ENCODE results near the gene PCSK6.

The PCSK6 gene

DNA sequence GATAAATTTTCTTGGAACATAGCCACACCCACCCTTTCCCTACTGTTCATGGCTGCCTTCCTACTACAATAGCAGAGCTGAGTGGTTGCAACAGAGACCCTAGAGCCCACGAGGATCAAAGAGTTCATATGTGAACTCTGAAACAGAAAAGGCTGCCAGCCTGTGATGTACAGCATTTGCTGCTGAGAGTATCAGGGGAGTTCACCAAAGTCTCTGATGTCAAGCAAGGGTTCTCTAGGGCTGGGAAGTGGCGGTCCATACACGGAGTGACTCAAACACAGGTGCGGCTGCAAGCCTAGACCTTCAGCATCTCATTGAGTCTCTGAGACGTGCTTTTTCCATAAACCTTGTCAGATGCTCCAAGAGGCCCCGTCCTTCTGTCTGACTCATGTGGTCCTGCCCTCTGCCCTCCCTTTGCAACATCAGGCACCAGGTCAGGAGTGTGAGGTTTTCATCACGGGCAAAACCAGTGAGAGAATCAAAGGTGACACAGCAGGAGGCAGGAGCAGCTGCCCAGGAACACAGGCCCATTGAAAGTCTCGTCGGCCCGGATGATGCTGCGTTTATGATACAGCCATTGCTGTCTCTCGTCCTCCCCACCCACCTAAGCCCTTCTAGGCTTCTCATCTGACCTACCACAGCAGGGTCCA is 42.9 kb downstream of the PCSK6 start:
- no peak for DNase-seq (ENCODE audit: low spot score)

- DNase-seq (ENCODE audit: low spot score), result no peak
These were observed 43.7 kb downstream of the PCSK6 start for GRCh38 chr15:101445562-101446517.

DNA sequence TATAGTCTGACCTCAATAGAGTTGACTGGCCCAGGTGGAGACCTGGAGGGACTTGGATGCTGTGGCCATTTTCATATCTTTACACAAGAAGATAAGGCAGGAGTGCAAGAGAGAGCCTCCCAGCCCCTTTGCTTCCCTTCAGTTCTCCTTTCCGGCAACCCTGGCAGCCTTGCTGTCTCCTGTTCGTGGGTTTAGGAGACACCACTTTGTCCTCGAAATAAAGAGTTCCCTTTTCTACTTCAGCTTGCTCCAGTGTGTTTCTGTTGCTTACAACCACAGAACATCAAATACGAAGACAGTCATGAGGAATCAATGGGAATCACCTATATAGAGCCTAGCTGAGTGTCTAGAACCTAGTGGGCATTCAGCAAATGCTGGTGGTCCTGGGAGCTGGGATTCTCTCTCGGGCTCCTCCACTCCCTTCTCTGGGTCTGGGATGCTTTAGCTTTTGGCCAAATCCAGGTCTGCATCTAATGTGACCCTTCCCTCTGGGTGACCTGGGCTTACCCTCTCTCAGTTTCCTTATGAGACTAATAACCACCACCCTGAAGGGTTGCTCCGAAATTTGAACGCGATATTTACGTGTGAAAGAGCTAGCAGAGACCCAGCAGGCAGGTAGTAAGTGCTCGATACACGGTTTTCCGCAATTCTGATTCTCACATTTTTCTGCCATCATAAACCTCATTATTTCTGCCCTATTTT is 44.5 kb downstream of the PCSK6 start:
- DNase-seq (ENCODE audit: low spot score), result no peak

GRCh38 chr15:101444015-101444414 is 45.5 kb downstream of the PCSK6 start:
- DNase-seq (ENCODE audit: low spot score), result no peak

DNA sequence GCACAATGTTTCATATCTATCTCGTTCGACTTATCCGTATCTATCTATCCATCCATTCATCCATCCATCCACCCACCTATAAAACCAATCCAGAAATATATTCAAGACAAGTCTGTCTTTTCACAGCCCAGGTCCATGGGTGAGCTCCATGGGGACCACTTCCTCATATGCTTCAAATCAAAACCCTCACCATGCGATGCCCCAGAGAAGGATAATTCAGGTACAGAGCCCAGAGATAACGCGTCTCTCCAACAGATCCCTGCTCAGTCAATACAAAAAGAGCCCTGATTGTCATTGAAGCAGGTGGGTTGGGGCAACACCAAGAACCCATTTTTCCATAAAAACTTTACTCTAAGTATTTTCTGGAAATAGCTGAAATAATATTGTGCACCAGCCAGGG is 47.2 kb downstream of the PCSK6 start:
- DNase-seq (ENCODE audit: low spot score), result no peak

DNA sequence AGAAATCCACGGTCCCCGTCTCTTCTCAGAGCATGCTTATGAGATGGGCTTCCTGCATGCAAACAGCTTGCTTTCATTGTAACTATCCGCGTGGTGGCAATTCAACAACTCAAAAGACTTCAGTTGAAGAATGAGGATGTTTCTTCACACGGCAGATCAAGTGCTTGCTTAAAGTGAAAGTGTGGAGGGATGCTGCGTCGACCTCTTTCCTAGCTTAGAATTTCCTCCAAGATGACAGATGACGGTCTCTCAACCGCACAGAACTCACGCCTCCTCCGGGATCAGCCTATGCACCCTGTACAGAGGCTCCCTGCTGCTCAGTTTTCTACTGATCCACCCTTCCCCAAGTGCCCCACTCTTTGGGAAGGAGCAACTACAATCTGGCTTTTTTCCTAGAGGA is 47.8 kb downstream of the PCSK6 start:
- no peak for DNase-seq (ENCODE audit: low spot score)

DNA sequence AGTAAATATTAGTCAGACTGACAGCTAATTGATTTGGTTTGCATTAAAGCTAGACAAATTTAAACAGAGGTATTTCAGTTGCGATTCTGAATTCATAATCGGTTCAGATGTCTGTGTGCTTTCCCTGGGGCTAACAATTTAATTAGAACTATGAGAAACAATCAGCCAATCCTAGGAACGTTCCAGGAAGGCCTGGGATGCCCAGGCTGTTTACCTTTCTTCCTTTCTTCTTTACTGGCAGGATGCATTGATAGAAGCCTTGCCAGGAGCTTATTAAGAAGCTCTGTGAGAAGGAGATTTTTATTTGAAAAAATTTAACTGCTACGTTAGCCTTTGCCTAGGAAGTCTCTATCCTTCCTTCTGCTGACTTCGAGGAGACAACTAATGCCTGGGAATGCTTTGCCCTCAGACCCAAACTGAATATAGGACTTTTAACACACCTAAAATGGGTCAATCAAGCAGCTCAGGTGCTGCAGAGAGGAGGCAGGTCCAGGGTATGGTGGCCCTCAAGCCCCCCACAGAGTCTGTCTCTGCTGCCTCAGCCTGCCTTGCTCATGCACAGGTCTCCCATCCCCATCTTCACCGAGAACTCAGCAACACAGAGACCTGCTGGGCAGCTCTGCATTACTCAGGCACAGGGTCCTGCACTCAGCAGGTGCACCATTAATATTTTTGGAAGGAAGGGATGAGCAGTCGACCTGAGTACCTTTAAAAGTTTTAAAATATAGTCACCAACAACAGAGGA is 48.5 kb downstream of the PCSK6 start:
- no peak for DNase-seq (ENCODE audit: low spot score)

- no peak for DNase-seq (ENCODE audit: low spot score)
These were observed 49.6 kb downstream of the PCSK6 start for GRCh38 chr15:101439920-101440319.

DNA sequence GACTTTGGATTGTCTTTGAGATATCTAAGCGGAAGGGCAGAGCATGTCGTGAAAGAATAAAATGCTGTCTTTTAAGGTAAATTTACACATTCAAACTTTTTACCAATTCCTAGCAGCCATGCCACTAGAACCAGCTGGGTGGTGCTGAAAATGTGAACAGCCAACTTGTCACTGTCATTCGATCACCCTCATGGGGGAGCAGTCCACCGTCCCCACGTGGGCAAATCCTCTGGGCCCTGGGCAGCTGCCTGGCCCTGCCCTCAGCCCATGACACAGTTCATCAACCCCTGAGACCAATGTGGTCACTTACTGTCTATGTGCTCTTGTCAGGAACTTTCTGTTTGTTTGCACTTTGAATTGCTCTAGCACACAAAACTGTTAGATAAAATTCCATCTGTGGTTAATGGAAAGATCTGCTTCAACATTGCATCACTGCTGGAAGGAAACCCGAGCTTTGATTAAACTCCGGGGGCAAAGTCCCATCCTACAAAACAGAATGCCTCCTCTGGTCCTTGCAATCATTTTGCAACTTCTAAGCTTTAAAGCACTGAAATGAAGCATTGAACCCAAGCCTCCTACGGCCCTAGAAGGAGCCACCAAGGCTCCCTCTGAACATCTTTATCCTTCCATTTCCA is 50.1 kb downstream of the PCSK6 start:
- no peak for DNase-seq (ENCODE audit: low spot score)

DNA sequence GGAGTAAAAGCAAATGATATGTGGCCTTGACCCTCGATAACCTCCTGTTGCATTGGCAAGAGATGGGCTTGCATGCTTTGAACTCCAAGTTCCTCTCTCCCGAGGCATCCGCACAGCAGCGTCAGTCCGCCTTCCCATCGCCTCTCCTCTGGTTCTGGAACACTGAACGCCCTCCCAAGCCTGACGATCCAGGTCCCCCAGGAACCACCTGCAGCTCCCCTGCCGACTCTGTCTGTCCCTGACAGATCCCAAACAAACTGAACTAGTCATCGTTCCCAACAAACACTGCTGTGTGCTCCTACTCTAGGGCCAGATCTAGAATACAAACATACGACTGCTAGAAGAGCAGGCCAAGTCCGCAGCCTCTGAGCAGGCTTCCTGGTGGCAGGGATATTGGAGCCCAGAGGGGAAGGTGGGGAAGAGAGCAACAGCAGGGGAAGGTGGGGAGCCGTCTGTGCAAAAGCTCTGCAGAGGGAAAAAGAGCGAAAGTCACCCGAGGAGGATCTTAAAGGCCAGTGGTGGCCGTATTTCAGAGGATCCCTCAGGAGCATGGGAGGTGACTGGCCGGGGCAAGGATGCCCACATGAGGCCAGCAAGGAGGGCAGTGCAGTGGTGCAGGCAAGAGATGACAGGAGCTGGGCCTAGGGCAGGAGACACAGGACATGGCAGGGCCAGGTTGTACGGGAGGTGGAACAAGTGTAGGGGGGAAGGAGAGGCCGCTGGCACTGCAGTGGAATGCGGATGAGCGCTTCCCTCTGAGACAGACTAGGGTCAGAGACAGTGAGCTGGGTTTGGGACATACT is 50.8 kb downstream of the PCSK6 start:
- DNase-seq (ENCODE audit: low spot score), result no peak

- DNase-seq (ENCODE audit: low spot score), result no peak
These were observed 51.7 kb downstream of the PCSK6 start for GRCh38 chr15:101437618-101438481.

- DNase-seq (ENCODE audit: low spot score), result no peak
These were observed 52.3 kb downstream of the PCSK6 start for GRCh38 chr15:101437209-101437608.

DNA sequence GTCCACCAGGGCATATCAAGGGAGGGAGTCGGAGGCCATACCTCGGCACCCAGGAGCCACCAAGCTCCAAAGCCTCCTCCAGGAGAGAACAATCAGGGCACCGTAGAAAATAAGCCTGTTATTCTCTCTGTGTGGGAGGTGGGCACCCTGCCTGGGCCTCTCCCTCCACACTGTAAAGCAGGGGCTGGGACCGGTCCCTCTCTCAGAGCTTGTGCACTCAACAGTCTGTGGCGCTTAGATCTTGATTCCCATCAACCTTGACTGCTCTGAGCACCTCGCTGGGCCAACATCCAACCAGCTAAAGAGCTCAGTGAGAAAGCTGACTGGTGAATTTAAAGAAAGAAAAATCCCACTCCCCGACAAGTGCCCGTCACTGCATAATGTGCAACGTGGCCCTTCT is 53.0 kb downstream of the PCSK6 start:
- no peak for DNase-seq (ENCODE audit: low spot score)

DNA sequence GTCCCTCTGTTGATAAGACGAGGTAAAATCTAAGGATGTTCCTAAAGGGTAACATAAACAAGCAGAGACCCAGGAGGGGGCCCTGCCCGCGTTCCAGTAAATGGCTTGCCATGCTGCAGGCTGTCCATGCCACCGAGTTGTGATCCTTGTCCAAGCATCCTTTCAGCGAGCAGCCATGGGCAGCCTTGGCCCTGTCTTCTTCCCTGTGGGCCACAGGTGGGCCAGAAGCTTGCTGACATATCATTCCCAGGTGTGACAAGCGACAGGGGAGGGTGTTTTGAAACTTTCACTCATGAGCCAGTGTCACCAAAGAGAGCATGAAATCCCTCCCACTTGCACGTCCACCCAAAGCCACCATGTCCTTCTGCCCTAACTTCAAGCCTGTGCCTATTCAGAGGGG is 53.7 kb downstream of the PCSK6 start:
- DNase-seq (ENCODE audit: low spot score), result peak; percentile 16

DNA sequence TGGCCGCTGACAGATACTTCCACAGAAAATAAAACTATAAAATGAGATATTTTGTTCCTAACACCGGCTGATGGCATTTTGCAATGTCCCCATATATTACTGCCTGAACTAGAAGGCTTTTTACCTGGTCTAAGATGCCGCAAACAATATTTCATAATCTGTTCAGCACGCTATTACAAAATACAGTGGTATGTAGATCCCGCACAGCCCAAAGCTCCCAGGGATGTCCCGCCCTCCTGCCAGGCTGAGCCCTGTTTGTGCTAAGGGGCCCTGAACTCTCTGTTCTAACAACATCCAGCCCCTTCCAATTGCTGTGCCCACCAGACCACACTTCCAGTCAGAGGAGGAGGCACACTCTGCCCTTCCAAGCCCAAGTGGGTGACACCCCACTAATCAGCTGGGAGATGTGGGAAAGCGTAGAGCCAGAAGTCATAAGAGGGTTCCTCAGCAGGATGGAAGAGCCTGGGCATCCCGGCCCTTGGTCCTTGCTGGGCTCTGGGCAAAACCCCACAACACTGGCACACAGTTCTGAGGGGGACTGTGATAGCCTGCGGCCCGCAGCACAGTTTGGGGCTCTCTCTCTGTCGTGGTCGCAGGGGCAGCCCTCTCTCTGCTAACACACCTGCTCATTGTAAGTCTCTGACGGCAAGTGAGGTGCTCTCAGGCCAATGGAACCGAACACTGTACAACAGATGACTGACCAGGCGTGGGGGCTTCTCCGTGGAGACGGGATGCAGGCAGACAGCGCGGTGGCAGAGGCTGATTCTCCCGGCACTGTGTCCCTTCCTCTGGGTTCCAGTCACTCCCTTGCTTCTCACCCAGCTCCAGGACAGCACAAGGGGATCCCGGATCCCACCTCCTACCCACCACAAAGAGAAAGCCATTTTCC is 55.2 kb downstream of the PCSK6 start:
- peak; percentile 34 for DNase-seq (ENCODE audit: low spot score)

DNA sequence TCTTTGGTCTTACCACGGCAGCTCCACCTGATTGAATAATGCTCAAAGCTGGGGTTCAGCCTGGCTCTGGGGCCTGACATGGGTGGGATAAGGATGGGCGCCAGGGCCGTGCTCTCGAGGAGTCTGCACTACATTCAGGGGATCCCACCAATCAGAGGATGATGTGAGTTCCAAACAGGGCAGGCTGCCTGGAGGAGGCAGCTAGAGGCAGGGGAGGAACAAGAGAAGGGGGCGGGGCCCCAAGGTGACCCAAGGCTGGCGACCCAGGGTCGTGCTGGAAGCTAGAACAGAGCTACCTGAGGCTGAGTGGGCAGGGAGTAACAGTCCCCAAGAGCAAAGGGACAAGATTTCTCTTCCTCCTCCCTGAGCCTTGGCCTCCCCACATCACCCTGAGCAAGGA is 56.1 kb downstream of the PCSK6 start:
- peak; percentile 32 for DNase-seq (ENCODE audit: low spot score)

DNA sequence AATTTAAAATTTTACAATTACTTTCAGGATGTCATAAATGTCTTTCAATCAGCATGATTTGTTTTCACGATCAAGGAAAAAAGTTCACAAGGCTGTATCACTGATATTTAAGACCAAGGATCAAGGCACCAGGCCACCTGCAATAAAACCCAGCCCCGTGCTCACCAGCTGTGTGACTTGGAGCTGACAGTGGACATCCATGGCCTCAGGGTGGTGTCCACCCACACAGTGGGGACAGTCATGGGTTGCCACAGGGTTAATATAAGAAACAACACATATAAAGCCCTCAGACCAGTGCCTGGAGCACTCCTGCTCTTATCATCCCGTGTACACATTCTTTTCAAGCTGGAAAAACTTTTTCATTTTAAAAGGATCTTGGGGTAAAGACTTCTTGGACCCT is 56.5 kb downstream of the PCSK6 start:
- DNase-seq (ENCODE audit: low spot score), result peak; percentile 34

DNA sequence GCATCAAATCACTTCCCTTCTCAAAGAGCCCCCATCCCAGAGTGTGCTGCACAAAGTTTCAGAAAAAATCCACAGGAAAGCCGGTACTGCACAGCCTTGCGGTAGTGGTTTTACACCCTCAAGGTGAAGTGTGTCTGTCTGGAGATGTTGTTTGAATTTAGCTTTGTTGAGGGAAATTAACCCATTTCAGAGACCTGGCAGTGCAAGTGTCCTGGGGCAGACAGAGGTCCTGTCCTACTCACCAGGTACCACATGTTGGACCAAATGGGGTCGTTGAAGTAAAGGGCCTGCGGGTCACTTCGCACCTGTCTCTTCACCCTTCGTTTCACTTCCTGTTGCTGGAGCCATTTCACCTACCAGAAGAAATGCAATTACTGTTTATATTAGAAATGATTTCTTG is 57.8 kb downstream of the PCSK6 start:
- no peak for DNase-seq (ENCODE audit: low spot score)

DNA sequence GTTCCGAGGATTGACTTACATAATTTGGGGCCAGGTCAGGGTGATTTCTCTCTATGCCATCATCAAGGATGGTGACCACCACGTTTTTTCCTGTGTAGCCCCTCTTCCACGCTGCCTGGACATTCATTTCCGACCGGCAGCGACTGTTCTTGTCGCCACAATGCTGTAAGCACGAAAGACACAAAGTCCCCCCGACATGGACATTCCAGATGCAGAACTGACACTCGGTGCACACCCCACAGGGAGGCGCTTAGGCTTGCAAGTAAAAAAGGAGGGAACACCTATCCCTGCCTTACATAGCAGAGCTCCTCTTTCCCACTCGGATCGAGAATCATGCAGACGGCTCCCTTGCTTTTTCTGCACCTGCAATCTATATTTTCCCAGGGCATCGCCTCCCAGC is 58.2 kb downstream of the PCSK6 start:
- DNase-seq (ENCODE audit: low spot score), result peak; percentile 18

Data from ecto neural progenitor cell (in vitro differentiated cells).